ENCODE measurements around the gene MKNK2. TPM values are rescaled to one million over a fixed set of nuclear protein-coding genes. Genes with fewer than 3 reads are reported as not detected.

MKNK2 gene
- total RNA-seq, 2 donors from 2014 or later: 120 to 123 TPM

- H3K9me3 Mint-ChIP-seq: no peaks in the 10 kb centered on the region
- Histone ChIP-seq H3K4me3 (ENCODE audit: low read length) (no peak overlapping the region), H3K9me3 (ENCODE audit: control insufficient read depth, low read length) (no peaks in the 10 kb centered on the region), H3K9ac (ENCODE audit: extremely low read depth, low read length, poor library complexity, severe bottlenecking) (no peak overlapping the region), H3K27ac (ENCODE audit: low read depth, low read length) (no peak overlapping the region), H3K4me1 (ENCODE audit: control insufficient read depth, insufficient read depth, low read length) (no peaks in the 10 kb centered on the region), H3K27me3 (ENCODE audit: control insufficient read depth, insufficient read depth, low read length, poor library complexity, severe bottlenecking) (no peaks in the 10 kb centered on the region), H3K36me3 (ENCODE audit: control insufficient read depth, insufficient read depth, low read length) (peaks cover 39% of the 10 kb centered on the region)
- no peak overlapping the region for H3K27ac Mint-ChIP-seq
- no peak for DNase-seq
- peaks cover 44% of the 10 kb centered on the region for H3K36me3 Mint-ChIP-seq (ENCODE audit: low read depth)
- H3K4me3 Mint-ChIP-seq: no peak overlapping the region
- H3K4me1 Mint-ChIP-seq: no peaks in the 10 kb centered on the region
- H3K27me3 Mint-ChIP-seq (ENCODE audit: insufficient read depth): no peaks in the 10 kb centered on the region
- WGBS, 2 experiments (ENCODE audit: insufficient coverage in 1 of 2, insufficient read length in 1 of 2): 93 to 95% methylated on average over 20 to 32 of the region's 32 CpGs
- no peak for TF ChIP-seq CTCF (conservative IDR thresholded peaks at IDR 0.05)
Observed at GRCh38 chr19:2072757-2073551, 21.9 kb upstream of the MKNK2 start.

GRCh38 chr19:2070986-2071673 lies 20.1 kb upstream of the MKNK2 start:
- no peak for TF ChIP-seq CTCF (conservative IDR thresholded peaks at IDR 0.05)
- Histone ChIP-seq H3K4me1 (ENCODE audit: control insufficient read depth, insufficient read depth, low read length) (no peaks in the 10 kb centered on the region), H3K9ac (ENCODE audit: extremely low read depth, low read length, poor library complexity, severe bottlenecking) (no peak overlapping the region), H3K4me3 (ENCODE audit: low read length) (no peak overlapping the region), H3K36me3 (ENCODE audit: control insufficient read depth, insufficient read depth, low read length) (peaks cover 33% of the 10 kb centered on the region), H3K27ac (ENCODE audit: low read depth, low read length) (no peak overlapping the region), H3K27me3 (ENCODE audit: control insufficient read depth, insufficient read depth, low read length, poor library complexity, severe bottlenecking) (no peaks in the 10 kb centered on the region), H3K9me3 (ENCODE audit: control insufficient read depth, low read length) (no peaks in the 10 kb centered on the region)
- Mint-ChIP-seq H3K27me3 (ENCODE audit: insufficient read depth) (no peaks in the 10 kb centered on the region), H3K4me3 (no peak overlapping the region), H3K9me3 (no peaks in the 10 kb centered on the region), H3K36me3 (ENCODE audit: low read depth) (peaks cover 31% of the 10 kb centered on the region), H3K27ac (no peak overlapping the region), H3K4me1 (no peaks in the 10 kb centered on the region)
- no peak for DNase-seq
- 91 to 100% methylated on average over 11 to 19 of the region's 19 CpGs for WGBS, 2 experiments (ENCODE audit: insufficient coverage in 1 of 2, insufficient read length in 1 of 2)

- no peak overlapping the region for H3K27ac ChIP-seq (ENCODE audit: low read depth, low read length)
- H3K27ac Mint-ChIP-seq: no peak overlapping the region
- H3K27me3 ChIP-seq (ENCODE audit: control insufficient read depth, insufficient read depth, low read length, poor library complexity, severe bottlenecking): no peaks in the 10 kb centered on the region
- no peaks in the 10 kb centered on the region for H3K4me1 Mint-ChIP-seq
- TF ChIP-seq CTCF (conservative IDR thresholded peaks at IDR 0.05): no peak
- no peaks in the 10 kb centered on the region for H3K4me1 ChIP-seq (ENCODE audit: control insufficient read depth, insufficient read depth, low read length)
- no peak overlapping the region for H3K4me3 Mint-ChIP-seq
- 92 to 98% methylated on average over 5 to 10 of the region's 10 CpGs for WGBS, 2 experiments (ENCODE audit: insufficient coverage in 1 of 2, insufficient read length in 1 of 2)
- H3K27me3 Mint-ChIP-seq (ENCODE audit: insufficient read depth): no peaks in the 10 kb centered on the region
- no peak overlapping the region for H3K4me3 ChIP-seq (ENCODE audit: low read length)
- H3K36me3 Mint-ChIP-seq (ENCODE audit: low read depth): peaks cover 28% of the 10 kb centered on the region
- H3K36me3 ChIP-seq (ENCODE audit: control insufficient read depth, insufficient read depth, low read length): peaks cover 29% of the 10 kb centered on the region
- no peak for DNase-seq
- no peaks in the 10 kb centered on the region for H3K9me3 ChIP-seq (ENCODE audit: control insufficient read depth, low read length)
- no peaks in the 10 kb centered on the region for H3K9me3 Mint-ChIP-seq
- H3K9ac ChIP-seq (ENCODE audit: extremely low read depth, low read length, poor library complexity, severe bottlenecking): no peak overlapping the region
Observed at GRCh38 chr19:2070436-2070827, 19.4 kb upstream of the MKNK2 start.

Measured in endodermal cell (in vitro differentiated cells).